Measurements from ENCODE around the gene ATP8B2. TPM values are rescaled to one million over a fixed set of nuclear protein-coding genes. Genes with fewer than 3 reads are reported as not detected.
A peak's percentile ranks its signal among the peaks of the same experiment; 100 is the strongest.

Gene ATP8B2
- total RNA-seq, 4 donors from 2014 or later: 5.8 to 22.5 (median 7.2) TPM

- in situ Hi-C loops (cut with MboI; ENCODE audit: low sequenced_read_pairs in 4 of 4): no loop called here
- DNase-seq: no peak
- H3K27ac ChIP-seq: peak overlapping the region; percentile 43 to 80 (median 76)
- no peaks in the 10 kb centered on the region for H3K36me3 ChIP-seq
- intact Hi-C loops (cut with DNase I; ENCODE audit: low total_unique reads): loop anchor here (5.0 to 10.0 kb wide), 2 partner anchors 77 to 115 kb away; partner anchors contain the start of gene IL6R
- TF ChIP-seq POLR2A (IDR thresholded peaks at IDR 0.05): no peak
- no peak for TF ChIP-seq CTCF (IDR thresholded peaks at IDR 0.05 in 4 of 5, conservative IDR thresholded peaks at IDR 0.05 in 1 of 5)
- no peaks in the 10 kb centered on the region for H3K9me3 ChIP-seq
- no peak for ATAC-seq
- peaks cover 21 to 28% of the 10 kb centered on the region in 2 donors for H3K4me1 ChIP-seq
- H3K4me3 ChIP-seq: peak overlapping the region; percentile 26 to 55 (median 41)
- H3K27me3 ChIP-seq: peaks cover 27 to 29% (median 28%) of the 10 kb centered on the region in 3 donors
These were observed 2.4 kb downstream of the ATP8B2 start for GRCh38 chr1:154327466-154328317.

GRCh38 chr1:154328318-154329151 lies 3.2 kb downstream of the ATP8B2 start:
- peaks cover 21 to 28% of the 10 kb centered on the region in 2 donors for H3K4me1 ChIP-seq
- no peaks in the 10 kb centered on the region for H3K9me3 ChIP-seq
- H3K27ac ChIP-seq: peak overlapping the region; percentile 47 to 80 (median 64)
- intact Hi-C loops (cut with DNase I; ENCODE audit: low total_unique reads) (loop anchor here (5.0 to 10.0 kb wide), 2 partner anchors 76 to 114 kb away; partner anchors contain the start of gene IL6R), in situ Hi-C loops (cut with MboI; ENCODE audit: low sequenced_read_pairs in 4 of 4) (no loop called here)
- peak overlapping the region; percentile 26 to 55 (median 41) for H3K4me3 ChIP-seq
- H3K36me3 ChIP-seq: no peaks in the 10 kb centered on the region
- TF ChIP-seq POLR2A (IDR thresholded peaks at IDR 0.05) (no peak), CTCF (IDR thresholded peaks at IDR 0.05 in 4 of 5, conservative IDR thresholded peaks at IDR 0.05 in 1 of 5) (no peak)
- H3K27me3 ChIP-seq: peaks cover 27 to 29% (median 28%) of the 10 kb centered on the region in 3 donors
- ATAC-seq (peak in 1 of 2 donors; percentile 23), DNase-seq (peak; percentile 44 to 65)

- TF ChIP-seq CTCF (IDR thresholded peaks at IDR 0.05 in 4 of 5, conservative IDR thresholded peaks at IDR 0.05 in 1 of 5) (no peak), POLR2A (IDR thresholded peaks at IDR 0.05) (no peak)
- peak overlapping the region; percentile 11 to 80 (median 40) for H3K27ac ChIP-seq
- ATAC-seq (no peak), DNase-seq (no peak)
- intact Hi-C loops (cut with DNase I; ENCODE audit: low total_unique reads): loop anchor here (5.0 to 10.0 kb wide), 2 partner anchors 76 to 113 kb away; partner anchors contain the start of gene IL6R
- in situ Hi-C loops (cut with MboI; ENCODE audit: low sequenced_read_pairs in 4 of 4): no loop called here
- H3K27me3 ChIP-seq: peaks cover 24 to 29% (median 28%) of the 10 kb centered on the region in 3 donors
- H3K36me3 ChIP-seq: no peaks in the 10 kb centered on the region
- peak overlapping the region; percentile 16 to 55 (median 34) for H3K4me3 ChIP-seq
- H3K4me1 ChIP-seq: peaks cover 21 to 28% of the 10 kb centered on the region in 2 donors
- H3K9me3 ChIP-seq: no peaks in the 10 kb centered on the region
These were observed 3.8 kb downstream of the ATP8B2 start for GRCh38 chr1:154329152-154329521.

- peaks cover 18 to 27% of the 10 kb centered on the region in 2 donors for H3K4me1 ChIP-seq
These were observed 4.3 kb downstream of the ATP8B2 start for GRCh38 chr1:154329551-154330131.

More at GRCh38 chr1:154329551-154330131, 4.3 kb downstream of the ATP8B2 start:
- H3K27ac ChIP-seq: peak overlapping the region in 1 of 4 donors; percentile 53
- TF ChIP-seq CTCF (IDR thresholded peaks at IDR 0.05 in 4 of 5, conservative IDR thresholded peaks at IDR 0.05 in 1 of 5) (no peak), POLR2A (IDR thresholded peaks at IDR 0.05) (no peak)
- H3K4me3 ChIP-seq: no peak overlapping the region
- H3K9me3 ChIP-seq: no peaks in the 10 kb centered on the region
- ATAC-seq (no peak), DNase-seq (no peak)
- intact Hi-C loops (cut with DNase I; ENCODE audit: low total_unique reads) (loop anchor here (5.0 to 10.0 kb wide), 2 partner anchors 75 to 113 kb away; partner anchors contain the start of gene IL6R), in situ Hi-C loops (cut with MboI; ENCODE audit: low sequenced_read_pairs in 4 of 4) (no loop called here)
- H3K27me3 ChIP-seq: peaks cover 24 to 28% (median 28%) of the 10 kb centered on the region in 3 donors
- no peaks in the 10 kb centered on the region for H3K36me3 ChIP-seq

Data from gastrocnemius medialis (tissue), 4 donors.